ENCODE results near the gene RAB17.

DNA sequence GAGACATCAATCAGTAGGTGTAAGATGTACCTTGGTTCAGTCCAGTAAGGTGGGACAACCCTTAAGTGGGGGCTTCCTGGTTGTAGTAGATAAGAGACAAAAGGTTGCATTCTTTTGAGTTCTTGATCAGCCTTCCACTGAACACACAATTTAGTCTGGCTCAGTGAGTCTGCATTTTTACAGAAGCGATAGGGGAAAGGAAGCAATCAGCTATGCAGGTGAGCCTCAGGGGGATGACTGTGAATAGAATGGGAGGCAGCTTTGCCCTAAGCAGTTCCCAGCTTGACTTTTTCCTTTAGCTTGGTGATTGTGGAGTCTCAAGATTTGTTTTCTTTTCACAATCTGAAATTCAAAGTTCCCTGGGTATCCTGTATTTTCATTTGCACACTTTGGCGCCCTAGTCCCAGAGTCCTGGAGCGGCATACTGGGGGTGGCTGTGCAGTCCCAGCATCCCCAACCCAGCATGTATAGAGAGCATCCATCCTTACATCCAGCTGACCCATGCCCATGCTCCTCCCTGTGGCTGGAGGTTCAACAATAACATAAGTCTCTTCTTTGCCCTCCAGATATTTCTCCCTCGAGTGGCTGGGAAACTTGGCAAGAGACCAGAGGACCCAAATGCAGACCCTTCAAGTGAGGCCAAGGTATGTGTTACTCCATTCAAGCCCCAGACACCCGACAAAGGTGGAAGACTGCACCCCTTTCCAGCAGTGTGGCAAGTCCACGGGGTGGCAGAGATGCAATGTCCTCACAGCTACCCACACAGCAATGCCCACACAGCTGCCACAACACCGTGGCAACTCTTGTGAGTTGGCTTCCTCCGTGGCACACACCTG is 44.3 kb downstream of the RAB17 start:
- TF ChIP-seq, protein P1, sequence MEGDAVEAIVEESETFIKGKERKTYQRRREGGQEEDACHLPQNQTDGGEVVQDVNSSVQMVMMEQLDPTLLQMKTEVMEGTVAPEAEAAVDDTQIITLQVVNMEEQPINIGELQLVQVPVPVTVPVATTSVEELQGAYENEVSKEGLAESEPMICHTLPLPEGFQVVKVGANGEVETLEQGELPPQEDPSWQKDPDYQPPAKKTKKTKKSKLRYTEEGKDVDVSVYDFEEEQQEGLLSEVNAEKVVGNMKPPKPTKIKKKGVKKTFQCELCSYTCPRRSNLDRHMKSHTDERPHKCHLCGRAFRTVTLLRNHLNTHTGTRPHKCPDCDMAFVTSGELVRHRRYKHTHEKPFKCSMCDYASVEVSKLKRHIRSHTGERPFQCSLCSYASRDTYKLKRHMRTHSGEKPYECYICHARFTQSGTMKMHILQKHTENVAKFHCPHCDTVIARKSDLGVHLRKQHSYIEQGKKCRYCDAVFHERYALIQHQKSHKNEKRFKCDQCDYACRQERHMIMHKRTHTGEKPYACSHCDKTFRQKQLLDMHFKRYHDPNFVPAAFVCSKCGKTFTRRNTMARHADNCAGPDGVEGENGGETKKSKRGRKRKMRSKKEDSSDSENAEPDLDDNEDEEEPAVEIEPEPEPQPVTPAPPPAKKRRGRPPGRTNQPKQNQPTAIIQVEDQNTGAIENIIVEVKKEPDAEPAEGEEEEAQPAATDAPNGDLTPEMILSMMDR (IDR thresholded peaks at IDR 0.05), result no peak
- no peak for TF ChIP-seq POLR2A (IDR thresholded peaks at IDR 0.05)

Data from thyroid gland (tissue), 4 donors.